ENCODE measurements around the gene USP34.

- TF ChIP-seq POLR2AphosphoS5 (IDR thresholded peaks at IDR 0.05; ENCODE audit: low read depth) (no peak), EZH2 (IDR thresholded peaks at IDR 0.05; ENCODE audit: low read depth, unreplicated experiment) (no peak), EZH2phosphoT487 (IDR thresholded peaks at IDR 0.05; ENCODE audit: unreplicated experiment) (no peak), CTCF (conservative IDR thresholded peaks at IDR 0.05; ENCODE audit: low read depth in 2 of 2) (no peak), CREB1 (CRISPR knock-in tag; IDR thresholded peaks at IDR 0.05; ENCODE audit: low read depth) (no peak)
These were observed 208.2 kb downstream of the USP34 start for GRCh38 chr2:61262699-61263098.
